CD4-positive, alpha-beta T cell treated with Interleukin-15 for 4 hours (primary cell): Measurements from ENCODE around the gene NOL12.
"Not testable (repeated sequence)": the region's sequence is repeated elsewhere in the genome, so short reads cannot be mapped to it uniquely, and the experiment has no call there.

ENCODE experiments used
- DNase-seq: peaks from one replicate; pipeline ENCODE4 v3.0.0-alpha.2; 2020; ENCODE audit warnings: low spot score

The NOL12 gene, protein sequence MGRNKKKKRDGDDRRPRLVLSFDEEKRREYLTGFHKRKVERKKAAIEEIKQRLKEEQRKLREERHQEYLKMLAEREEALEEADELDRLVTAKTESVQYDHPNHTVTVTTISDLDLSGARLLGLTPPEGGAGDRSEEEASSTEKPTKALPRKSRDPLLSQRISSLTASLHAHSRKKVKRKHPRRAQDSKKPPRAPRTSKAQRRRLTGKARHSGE

DNA sequence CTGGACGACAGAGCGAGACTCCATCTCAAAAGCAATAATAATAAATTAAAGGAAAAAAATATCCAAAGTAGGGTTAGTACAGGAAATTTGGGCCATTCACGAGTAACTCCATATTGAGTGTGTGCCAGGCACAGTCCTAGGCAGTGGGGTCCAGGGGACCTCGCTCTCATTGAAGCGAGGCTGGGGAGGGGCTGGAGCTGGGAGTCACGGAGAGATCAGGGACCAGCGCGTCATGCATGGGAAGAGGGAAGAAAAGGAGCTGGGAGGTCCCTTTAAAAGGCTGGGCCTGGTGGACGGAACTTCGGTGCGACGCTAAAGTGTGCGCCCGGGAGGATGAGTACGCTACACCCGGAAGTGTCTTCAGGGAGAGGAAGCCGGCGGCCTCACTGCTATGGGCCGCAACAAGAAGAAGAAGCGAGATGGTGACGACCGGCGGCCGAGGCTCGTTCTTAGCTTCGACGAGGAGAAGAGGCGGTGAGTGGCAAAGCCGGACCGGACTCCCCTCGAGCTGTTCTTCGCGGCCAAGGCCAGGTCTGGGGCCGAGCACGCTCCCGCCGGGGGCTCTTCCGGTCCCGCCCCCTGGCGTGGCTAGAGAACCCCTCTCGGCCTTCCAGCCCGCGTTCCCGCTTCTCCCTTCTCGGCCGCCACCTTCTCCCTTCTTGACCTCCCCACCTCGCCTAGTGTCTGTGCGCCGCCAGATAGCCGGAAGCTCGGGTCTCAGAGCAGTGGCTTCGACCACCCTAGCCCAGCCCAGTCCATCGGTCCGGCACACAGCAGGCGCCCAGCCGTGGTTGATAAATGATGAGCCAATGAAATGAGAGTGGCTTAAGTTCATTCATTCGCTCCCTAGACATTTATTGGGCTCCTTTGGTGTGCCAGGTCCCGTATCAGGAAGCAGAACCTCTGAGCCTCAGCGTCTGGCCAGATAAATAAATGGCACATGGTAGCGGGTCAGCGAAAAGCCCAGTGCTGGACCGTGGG, at the start of gene NOL12:
Gene NOL12, plus strand, starts transcription at position 342 of the 981 bp plus-strand sequence. Its CDS starts 50 bp downstream, at position 392.
- DNase-seq = peak; percentile 83

DNA sequence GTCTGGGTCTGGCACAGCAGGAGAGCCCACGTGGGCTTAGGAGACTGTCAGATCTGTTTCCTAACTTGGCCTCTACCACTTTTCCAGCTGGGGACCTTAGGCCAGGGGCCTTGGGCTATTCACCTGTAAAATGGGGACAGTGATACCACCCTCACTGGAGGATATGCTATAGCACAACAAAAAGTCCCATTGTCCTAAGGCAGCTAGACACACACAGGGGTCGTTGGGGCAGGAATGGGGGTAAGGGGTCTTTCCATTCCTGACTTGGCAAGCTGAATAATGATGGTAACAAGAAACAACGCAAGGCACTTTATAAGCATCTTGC, 49.2 kb upstream of the NOL12 start:
- no peak for DNase-seq

DNA sequence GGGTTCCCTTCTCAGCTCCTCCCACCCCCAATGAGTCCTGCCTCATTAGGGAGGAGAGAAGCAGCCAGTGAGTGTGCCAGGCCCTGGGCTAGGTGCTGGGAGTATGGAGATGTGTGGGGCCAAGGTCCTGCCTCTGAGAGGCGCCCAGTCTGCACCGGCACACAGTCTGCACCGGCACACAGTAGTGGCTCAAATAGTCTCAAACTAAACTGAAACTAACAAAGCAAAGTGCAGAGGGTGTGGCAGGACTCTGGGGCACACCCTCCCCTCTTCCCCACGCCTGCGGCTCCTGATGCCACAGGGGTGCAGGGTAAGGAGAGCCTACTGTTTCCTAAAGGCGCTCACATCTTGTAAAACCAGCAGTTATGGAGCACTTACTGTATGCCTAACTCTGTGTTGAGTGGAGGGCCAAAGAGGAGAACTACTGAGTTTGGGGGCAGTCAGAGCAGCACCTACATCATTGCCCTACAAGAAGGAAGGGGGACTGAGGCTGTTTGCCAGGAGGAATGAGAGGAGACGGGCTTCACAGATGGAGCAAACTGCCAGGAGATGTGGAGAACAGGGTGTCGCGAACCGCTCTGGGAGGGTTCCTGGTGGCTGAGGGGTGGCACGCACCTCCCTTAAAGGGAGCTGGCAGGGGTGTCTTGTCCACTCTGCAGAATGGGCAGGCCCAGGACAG, 47.6 kb upstream of the NOL12 start:
- peak; percentile 43 for DNase-seq

DNA sequence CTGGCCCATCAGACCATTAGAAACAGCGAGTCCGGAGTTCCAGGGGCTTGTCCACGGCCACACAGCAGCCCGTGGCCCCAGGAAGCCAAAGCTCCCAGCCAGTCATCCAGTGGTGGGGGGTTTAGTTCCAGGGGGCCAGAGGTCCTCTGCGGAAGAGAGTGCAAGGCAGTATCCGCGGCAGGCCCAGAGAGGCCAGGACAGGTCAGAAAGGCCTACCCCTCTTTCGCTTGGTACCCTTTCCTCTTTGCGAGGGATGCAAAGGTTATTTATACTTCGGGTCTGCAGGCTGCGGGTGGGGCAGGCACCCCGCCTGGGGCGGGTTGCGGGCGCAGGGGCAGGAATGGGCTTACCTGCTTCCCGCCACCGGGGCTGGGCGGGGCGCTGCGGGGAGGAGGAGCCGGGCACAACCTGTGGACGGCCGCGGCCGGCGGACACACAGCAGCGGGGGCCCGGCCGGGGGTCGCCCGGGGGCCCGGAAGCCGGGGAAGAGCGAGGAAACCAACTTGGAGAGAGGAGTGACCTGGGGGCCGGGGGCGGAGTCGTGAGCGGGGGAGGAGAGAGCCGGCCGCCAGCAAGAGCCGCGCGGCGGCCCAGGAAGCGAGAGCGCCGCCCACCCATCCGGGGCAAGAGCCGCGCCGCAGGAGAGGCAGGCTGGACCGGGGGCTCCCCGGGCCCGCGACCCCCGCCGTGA, 46.9 kb upstream of the NOL12 start, which contains the start of gene SH3BP1:
Gene SH3BP1, plus strand, starts transcription at position 600 of the 691 bp plus-strand sequence. CDS start 119 bp downstream, outside the sequence.
- peak; percentile 40 for DNase-seq

DNA sequence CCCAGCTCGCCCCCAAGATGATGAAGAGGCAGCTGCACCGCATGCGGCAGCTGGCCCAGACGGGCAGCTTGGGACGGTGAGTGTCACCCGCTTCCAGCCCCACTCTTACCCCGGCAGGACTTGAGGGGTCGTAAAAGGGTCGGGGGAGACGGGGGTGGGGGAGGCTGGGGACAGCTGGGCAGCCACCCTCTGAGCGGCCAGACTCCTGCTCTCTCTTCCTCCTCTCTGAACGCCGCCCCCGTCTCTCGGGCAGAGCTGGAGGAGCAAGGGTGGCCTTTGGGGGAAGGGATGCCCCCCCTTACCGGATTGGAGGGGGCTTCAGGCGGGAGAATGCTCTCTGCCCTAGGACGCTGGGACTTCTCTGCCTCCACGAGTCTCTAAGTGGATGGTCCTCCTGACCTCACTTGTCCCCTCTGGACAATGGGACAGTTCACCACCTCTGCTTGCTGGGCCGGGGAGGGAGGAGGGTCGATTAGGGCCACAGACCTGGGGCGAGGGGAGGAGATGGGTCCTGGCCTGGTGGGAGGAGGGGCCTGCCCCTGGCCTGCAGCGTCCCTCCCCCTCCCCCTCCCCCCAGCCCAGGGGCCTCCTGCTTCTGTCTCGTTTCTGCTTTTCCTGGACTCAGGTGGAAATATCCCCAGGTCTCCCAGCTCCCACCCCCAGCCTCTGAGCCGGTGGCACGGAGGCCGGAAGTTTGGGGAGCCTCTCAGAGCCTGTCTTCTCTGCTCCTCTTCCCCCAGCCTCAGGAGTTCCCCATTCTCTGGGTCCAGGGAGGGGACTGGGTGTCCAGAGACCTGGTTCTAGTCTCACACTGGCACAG, 46.2 kb upstream of the NOL12 start:
- no peak for DNase-seq

DNA sequence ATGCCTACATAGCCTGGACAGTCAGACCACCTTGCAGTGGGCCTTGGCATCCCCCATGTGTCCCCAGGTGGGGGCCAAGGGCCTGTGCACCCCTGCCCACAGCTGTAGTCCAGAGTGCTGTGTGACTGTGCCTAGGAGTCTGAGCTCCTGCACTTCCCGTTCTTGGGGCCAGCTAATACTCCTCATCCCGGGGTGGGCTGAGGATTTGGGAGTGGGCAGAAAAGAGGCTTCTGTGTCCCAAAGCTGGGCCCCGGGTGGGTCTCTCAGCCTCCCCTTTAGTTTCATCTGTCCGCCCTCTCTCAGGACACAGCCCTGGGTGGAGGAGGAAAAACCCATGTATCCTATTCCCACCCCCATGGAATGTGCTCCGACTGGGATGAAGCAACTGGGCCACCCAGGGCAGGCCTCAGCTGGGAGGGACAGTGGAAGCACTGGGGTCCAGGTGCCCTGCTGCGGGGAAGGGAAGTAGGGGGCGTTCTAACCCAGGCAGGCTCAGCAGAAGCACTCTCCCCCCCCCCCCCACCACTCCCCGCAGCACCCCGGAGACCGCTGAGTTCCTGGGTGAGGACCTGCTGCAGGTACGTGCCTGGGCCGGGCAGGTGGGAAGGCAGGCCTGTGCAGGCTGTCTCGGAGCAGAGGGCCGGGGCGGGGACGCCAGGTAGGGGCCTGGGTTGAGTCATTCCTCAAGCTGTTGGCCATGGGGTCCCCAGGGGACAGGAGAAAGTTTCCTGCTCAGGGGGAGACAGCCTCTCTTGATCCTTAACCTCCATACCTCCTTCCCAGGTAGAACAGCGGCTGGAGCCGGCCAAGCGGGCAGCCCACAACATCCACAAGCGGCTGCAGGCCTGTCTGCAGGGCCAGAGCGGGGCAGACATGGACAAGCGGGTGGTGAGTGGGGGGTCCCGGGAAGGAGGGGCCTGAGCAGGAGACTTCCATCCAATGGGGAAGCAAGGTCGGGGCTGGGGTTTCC, 45.3 kb upstream of the NOL12 start:
- no peak for DNase-seq

DNA sequence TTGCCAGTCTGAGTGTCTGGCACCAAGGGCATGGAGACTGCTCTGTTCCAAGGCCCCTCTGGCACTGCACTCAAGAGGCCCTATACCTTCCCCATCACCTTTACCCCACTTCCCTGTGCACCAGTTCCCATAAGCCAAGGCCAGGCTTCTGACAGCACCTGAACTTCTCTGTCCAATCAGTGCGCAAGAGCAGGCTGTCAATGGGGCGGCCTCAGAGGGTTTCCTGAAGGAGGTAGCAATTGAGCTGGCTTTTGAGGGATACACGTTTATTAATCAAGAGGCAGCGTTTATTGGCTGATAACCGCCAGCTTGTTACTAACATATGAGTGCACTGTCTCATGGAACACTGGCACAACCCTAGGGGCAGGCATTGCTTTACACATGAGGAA, 44.6 kb upstream of the NOL12 start:
- DNase-seq = no peak

DNA sequence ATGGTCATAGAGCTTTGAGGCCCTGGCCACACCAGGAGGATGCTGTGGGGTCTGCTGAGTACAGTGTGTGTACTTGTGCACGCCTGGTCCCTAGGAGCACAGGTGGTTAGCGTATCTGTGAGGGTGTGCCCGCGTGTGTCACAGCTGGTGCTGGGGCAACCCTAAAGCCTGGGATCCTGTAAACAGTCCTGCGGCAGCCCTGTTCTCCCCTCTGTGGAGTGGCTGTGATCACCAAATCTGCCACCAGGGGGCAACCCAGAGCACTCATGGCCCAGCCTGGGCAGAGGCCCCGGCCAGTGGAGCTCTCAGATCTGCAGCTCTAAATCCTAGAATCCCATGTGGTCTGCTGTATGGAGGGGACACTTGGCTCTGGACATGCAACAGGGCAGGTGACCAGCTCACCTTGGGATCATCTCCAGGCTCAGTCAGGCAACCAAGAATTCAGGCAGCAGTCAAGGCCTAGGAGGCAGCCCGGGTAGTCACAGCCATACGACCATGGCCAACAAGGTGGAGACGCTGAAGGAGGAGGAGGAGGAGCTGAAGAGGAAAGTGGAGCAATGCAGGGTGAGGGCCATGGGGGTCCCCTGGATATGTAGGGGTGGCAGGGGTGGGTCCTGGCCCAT, 42.8 kb upstream of the NOL12 start:
- peak; percentile 88 for DNase-seq

DNA sequence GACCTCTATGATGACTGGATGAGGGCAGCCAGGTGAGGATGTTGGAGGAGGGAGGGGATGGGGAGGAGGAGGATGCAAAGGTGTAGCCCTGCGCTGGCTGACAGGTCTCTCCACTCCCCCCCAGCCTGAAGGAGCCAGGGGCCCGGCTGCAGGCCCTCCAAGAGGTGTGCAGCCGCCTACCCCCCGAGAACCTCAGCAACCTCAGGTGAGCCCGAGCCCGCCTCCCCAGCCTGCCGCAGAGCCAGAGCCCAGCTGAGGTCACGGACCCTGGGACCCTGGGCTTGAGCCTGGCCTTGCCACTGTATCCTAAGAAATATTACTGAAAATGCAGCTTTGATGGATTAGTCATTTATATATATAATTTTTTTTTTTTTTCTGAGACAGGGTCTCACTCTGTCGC, 38.8 kb upstream of the NOL12 start:
- no peak for DNase-seq

DNA sequence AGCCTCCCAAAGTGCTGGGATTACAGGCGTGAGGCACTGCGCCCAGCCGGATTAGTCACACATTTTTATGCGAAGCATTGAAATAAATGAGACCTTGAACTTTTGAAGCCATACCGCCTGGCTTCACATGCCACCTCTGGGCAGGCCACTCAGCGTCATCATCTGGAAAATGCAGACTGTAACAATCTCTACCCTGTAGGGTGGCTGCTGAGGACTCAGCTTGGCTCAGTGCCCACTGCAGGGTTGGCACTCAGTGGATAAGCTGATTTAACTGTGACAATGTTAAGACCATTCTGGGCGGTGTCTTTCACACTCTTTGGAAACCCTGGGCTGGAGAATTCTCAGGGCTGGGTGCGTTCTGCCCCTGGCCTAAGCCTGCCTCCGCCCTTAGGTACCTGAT, 38.2 kb upstream of the NOL12 start:
- no peak for DNase-seq

DNA sequence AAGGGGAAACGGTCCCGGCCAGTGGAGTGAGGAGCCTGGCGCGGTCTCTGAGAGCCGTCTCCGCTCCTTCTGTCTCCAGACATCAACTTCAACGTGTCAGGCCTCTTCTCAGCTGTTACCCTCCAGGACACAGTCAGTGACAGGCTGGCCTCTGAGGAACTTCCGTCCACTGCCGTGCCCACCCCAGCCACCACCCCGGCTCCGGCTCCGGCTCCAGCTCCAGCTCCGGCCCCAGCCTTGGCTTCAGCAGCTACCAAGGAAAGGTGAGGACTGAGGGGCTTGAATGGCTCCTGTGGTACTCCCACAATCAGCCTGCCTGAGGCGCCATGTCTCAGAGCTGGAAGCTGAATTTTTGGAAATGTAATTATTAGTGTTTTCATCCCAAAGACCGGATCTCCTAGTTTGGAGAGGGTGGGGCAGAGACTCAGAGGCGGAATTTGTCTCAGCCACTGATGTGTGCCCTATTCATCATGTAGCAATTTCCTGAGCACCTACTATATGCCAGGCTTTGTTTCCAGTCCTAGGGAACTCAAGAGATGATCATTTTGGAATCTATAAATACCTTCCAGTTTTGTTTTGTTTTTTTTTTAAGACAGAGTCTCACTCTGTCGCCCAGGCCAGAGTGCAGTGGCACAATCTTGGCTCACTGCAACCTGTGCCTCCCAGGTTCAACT, 35.5 kb upstream of the NOL12 start:
- DNase-seq = no peak

DNA sequence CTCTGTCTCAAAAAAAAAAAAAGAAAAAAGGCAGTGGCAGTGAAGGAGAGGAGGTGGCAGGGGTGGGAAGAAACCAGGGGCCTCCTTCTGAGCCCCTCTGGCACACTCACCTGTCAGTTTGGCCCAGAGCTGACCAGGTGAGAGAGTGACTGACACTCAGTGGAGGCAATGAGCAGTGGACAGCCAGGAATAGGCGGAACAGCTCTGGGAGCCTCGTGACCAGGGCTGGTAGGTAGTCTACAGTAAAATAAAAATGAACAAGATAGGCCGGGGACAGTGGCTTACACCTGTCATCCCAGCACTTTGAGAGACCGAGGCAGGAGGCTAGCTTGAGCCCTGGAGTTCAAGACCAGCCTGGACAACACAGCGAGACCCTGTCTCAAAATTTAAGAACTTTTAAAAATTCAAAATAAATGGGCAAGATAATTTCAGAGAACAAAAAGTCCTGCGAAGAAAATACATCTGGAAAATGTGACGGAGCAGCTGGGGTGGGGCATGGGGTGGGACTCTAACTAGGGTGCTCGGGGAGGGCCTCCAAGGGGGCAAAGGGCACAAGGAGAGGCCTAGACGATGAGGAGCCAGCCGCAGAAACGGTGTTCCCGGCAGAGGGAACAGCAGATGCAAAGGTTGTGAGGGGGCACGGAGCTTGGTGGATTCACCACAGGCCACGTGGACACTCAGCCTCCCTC, 31.4 kb upstream of the NOL12 start:
- DNase-seq = no peak

DNA sequence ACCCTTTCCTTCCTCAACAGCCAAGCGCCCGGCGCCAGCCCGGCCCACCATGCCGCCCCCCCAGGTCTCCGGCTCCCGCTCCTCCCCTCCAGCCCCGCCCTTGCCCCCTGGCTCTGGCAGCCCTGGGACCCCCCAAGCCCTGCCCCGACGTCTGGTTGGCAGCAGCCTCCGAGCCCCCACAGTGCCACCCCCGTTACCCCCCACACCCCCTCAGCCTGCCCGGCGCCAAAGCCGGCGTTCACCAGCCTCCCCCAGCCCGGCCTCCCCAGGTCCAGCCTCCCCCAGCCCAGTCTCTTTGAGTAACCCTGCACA, 30.9 kb upstream of the NOL12 start:
- no peak for DNase-seq

DNA sequence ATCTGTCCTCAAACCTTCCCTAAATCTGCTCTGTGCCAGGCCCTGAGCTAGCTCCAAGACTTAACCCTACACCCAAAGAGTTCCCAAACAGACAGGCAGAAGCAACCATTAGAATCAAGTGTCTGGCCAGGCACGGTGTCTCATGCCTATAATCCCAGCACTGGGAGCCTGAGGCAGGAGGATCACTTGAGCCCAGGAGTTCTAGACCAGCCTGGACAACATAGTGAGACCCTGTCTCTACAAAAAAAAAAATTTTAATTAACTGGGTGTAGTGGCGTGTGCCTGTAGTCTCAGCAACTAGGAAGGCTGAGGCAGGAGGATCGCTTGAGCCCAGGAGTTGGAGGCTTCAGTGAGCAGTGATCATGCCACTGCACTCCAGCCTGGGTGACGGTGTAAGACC, 29.6 kb upstream of the NOL12 start:
- not testable (repeated sequence) for DNase-seq

DNA sequence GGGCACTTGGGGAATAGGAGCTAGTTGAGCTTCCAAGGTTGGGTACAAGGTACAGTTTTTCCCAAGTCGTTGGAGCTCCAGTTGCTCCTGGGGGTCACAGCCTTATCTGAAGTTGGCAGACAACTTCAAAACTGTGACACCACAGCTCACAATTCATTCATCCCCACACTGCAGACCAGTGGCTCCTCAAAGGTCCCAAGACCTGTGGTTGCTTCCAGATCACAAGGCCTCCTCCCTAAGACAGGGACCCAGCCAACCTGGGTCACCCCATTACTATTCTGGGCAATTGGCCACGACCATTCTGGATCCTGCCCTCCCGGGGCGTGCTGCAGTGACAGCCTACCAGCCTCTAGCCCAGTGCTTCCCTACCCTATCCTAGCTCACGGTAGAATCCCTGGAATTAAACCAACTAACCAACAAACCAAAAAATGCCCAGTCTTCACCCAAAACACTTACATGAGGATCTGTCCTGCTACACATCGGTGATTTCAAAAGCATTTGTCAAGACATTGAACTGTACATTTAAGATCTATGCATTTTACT, 28.5 kb upstream of the NOL12 start:
- DNase-seq = no peak

DNA sequence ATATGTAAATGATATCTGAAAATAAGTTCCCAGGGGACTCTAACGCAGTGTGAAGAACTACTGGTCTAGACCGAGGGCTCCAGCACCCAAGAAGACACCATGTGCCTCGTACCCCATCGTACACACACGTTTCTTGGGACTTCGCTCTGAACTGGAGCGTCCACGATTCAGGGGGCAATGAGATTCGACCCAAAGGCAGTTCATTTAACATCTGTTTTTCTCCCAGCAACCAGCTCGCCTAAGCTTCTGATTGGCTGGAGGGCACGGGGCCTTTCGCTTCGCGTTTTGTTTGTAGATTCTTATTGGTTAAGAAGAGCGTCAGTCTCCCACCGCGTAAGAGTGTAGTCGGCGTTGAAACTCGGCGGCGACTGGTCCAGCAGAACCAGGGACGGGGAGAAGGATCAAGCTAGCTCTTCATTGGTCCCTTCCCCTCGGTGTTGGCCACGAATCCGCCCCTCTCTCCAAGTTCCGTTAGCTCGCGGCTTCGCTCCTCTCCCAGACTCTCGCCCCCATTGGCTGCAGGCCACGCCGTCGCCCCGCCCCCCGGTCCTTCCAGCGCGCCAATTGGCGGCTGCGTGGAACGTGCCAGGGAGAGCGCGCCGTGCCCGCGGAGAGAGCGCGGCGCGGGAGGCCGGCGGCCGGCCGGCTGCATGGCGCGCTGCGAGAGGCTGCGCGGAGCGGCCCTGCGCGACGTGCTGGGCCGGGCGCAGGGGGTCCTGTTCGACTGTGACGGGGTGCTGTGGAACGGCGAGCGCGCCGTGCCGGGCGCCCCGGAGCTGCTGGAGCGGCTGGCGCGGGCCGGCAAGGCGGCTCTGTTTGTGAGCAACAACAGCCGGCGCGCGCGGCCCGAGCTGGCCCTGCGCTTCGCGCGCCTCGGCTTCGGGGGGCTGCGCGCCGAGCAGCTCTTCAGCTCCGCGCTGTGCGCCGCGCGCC, 27.7 kb upstream of the NOL12 start, which contains the start of gene PDXP:
Gene PDXP, plus strand, starts transcription at position 591 of the 933 bp plus-strand sequence. Its CDS starts 60 bp downstream, at position 651.
- DNase-seq = peak; percentile 98
